Ovary (tissue), 3 donors: ENCODE results near the gene ZBTB7B.
A peak's percentile ranks its signal among the peaks of the same experiment; 100 is the strongest.

ENCODE experiments used
- POLR2A ChIP-seq: fragments of 450-650 bp; IDR thresholded peaks from one replicate; pipeline ENCODE4 v1.6.1; 2017; ENCODE audit warnings: antibody characterized with exemption, mild to moderate bottlenecking, moderate library complexity
- TF ChIP-seq, protein P1 (sequence below), 3 donors: fragments of 450-650 bp in 2 of 3; fragments of 200-600 bp in 1 of 3; IDR thresholded peaks; one replicate each; pipeline versions ENCODE4 v1.5.1 to v1.8.0; 2016 to 2022; ENCODE audit warnings: antibody characterized with exemption in 3 of 3, mild to moderate bottlenecking in 1 of 3
- donor health status: DM: no; HTN: no; CAD: no.

DNA sequence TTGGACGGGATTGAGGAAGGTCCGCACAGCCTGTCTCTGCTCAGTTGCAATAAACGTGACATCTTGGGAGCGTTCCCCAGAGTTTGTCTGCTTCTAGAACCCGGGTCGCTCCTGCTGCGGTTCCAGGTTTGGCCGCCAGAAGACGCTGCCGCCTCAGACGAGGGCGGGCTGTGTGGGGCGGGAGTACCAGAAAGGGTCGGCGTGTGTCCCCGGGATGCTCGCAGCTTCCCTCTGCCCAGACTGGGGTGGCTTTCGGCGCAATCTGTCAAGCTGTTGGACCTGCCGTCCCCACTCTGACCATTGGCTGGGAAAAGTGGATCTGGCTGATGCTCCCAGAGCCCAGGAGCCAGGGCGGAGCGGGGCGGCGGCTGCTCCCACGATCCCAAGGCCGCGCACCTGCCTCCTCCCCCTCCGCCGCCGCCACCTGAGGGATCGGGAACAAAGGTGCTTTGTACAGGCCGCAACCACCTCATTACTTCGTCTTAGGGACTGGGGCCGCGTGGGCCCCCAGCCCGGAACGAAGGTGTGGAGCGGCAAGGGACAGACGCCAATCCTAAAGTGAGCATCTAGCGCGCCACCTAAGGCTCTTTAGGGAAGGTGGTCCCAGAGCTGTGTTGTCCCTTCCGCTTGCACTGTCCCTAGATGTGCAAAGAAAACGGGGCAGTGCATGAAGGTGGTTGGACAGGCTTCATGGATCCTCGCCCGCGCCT is 60.3 kb downstream of the ZBTB7B start:
- TF ChIP-seq, protein P1, sequence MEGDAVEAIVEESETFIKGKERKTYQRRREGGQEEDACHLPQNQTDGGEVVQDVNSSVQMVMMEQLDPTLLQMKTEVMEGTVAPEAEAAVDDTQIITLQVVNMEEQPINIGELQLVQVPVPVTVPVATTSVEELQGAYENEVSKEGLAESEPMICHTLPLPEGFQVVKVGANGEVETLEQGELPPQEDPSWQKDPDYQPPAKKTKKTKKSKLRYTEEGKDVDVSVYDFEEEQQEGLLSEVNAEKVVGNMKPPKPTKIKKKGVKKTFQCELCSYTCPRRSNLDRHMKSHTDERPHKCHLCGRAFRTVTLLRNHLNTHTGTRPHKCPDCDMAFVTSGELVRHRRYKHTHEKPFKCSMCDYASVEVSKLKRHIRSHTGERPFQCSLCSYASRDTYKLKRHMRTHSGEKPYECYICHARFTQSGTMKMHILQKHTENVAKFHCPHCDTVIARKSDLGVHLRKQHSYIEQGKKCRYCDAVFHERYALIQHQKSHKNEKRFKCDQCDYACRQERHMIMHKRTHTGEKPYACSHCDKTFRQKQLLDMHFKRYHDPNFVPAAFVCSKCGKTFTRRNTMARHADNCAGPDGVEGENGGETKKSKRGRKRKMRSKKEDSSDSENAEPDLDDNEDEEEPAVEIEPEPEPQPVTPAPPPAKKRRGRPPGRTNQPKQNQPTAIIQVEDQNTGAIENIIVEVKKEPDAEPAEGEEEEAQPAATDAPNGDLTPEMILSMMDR (IDR thresholded peaks at IDR 0.05): peak; percentile 32 to 60 (median 50)
- no peak for TF ChIP-seq POLR2A
